ENCODE measurements around the gene CTLA4. TPM values are rescaled to one million over a fixed set of nuclear protein-coding genes. Genes with fewer than 3 reads are reported as not detected.
A peak's percentile ranks its signal among the peaks of the same experiment; 100 is the strongest.

The CTLA4 gene
- total and polyA plus RNA-seq, 2 of the 4 experiments (the other 2 are of a cell fraction) = not detected

GRCh38 chr2:203909261-203909967 is 41.8 kb downstream of the CTLA4 start:
- dilution Hi-C loops (cut with HindIII; ENCODE audit: low sequenced_read_pairs, unreplicated experiment) = no loop called here
- H3K4me2 ChIP-seq (ENCODE audit: low read depth, low read length) = peak overlapping the region; percentile 64
- H4K8ac ChIP-seq (ENCODE audit: low read depth in 2 of 2, low read length in 2 of 2) = no peak overlapping the region
- peak; percentile 80 for DNase-seq
- no peak overlapping the region for H2AK9ac ChIP-seq (replicated peaks; ENCODE audit: low read depth, low read length, poor library complexity)
- H3K9me3 ChIP-seq (ENCODE audit: control insufficient read depth, insufficient read depth, low read length) = no peaks in the 10 kb centered on the region
- no peaks in the 10 kb centered on the region for H3K79me1 ChIP-seq (ENCODE audit: low read depth in 1 of 2, low read length in 2 of 2)
- peaks cover 3% of the 10 kb centered on the region; the same call in 1 of the 2 replicates for H3K4me1 ChIP-seq (ENCODE audit: control insufficient read depth, insufficient read depth, low read length)
- H3K4ac ChIP-seq (ENCODE audit: low read depth, low read length) = no peak overlapping the region
- peak overlapping the region; percentile 46 for H2AFZ ChIP-seq (replicated peaks; ENCODE audit: low read length, poor library complexity)
- BruUV-seq (replicated peaks) = no TSS peak
- no peak overlapping the region for H2AK5ac ChIP-seq (ENCODE audit: low read depth, low read length)
- no peak overlapping the region for H3K56ac ChIP-seq (ENCODE audit: extremely low read depth, insufficient read depth, low read length)
- H2BK5ac ChIP-seq (ENCODE audit: low read depth, low read length, poor library complexity, severe bottlenecking) = peak overlapping the region; percentile 63
- H2BK20ac ChIP-seq (ENCODE audit: low read depth, low read length) = peak overlapping the region; percentile 15; the same call in 1 of the 2 replicates
- H3K9me1 ChIP-seq (ENCODE audit: insufficient read depth, low read length) = no peaks in the 10 kb centered on the region
- WGBS, 2 experiments (ENCODE audit: extremely low coverage in 2 of 2, insufficient read length in 1 of 2) = no CpG with 5 or more reads among the region's 8 CpGs
- H2BK120ac ChIP-seq (ENCODE audit: low read depth, low read length) = peak overlapping the region; percentile 23; the same call in 1 of the 2 replicates
- H2BK15ac ChIP-seq (ENCODE audit: low read depth, low read length) = no peak overlapping the region
- H4K5ac ChIP-seq (ENCODE audit: low read depth, low read length) = no peak overlapping the region
- ChIA-PET CTCF (interaction anchor here (0.5 to 1.2 kb wide), 7 partner anchors 8 to 485 kb away, joined by 3 to 7 read pairs (median 4); no protein-coding TSS in a partner anchor), POLR2A (ENCODE audit: unreplicated experiment) (interaction anchor here (0.7 kb wide), 1 partner anchor 1094 kb away, joined by 3 read pairs; no protein-coding TSS in a partner anchor)
- peak overlapping the region; percentile 57; the same call in 1 of the 2 replicates for H3K27ac ChIP-seq (ENCODE audit: insufficient read depth, low read length)
- TF ChIP-seq POLR2A (IDR thresholded peaks at IDR 0.05; ENCODE audit: low read depth, low read length) = no peak
- TF ChIP-seq RCOR1 (IDR thresholded peaks at IDR 0.05; ENCODE audit: insufficient replicate concordance, low read length) = no peak
- peak; percentile 77 for TF ChIP-seq SMC3 (IDR thresholded peaks at IDR 0.05; ENCODE audit: low read depth, low read length)
- TF ChIP-seq CTCF (conservative IDR thresholded peaks at IDR 0.05; ENCODE audit: low read depth, low read length) = peak; percentile 85
- TF ChIP-seq NFE2L2 (IDR thresholded peaks at IDR 0.05; ENCODE audit: low read depth, low read length) = 0 out of 2 replicates have a peak, but pooled peaks have one; percentile 11
- peak; percentile 85 for TF ChIP-seq RAD21 (IDR thresholded peaks at IDR 0.05; ENCODE audit: low read length)
- peak overlapping the region; percentile 52; the same call in 1 of the 2 replicates for H3K9ac ChIP-seq (ENCODE audit: low read depth, low read length)
- no peak overlapping the region for H4K91ac ChIP-seq (ENCODE audit: insufficient read depth, low read depth, low read length)
- H3K23ac ChIP-seq (ENCODE audit: low read depth, low read length) = 0 out of 2 replicates have a peak overlapping the region, but pooled peaks have one; percentile 20
- H3K36me3 ChIP-seq (ENCODE audit: control insufficient read depth, insufficient read depth, low read length) = no peaks in the 10 kb centered on the region
- no peak overlapping the region; the same call in 1 of the 2 replicates for H3K18ac ChIP-seq (ENCODE audit: low read depth, low read length)
- intact Hi-C loops (cut with micrococcal nuclease) = loop anchor here (1.0 to 5.0 kb wide), 5 partner anchors 92 to 1335 kb away; no protein-coding TSS in a partner anchor
- H3K14ac ChIP-seq (replicated peaks; ENCODE audit: low read depth, low read length) = no peak overlapping the region; the same call in 1 of the 2 replicates
- H4K20me1 ChIP-seq (ENCODE audit: insufficient read depth, low read length) = no peaks in the 10 kb centered on the region
- peak; percentile 94 for ATAC-seq (ENCODE audit: low read depth)
- peak overlapping the region; percentile 20; the same call in 1 of the 2 replicates for H3K4me3 ChIP-seq (ENCODE audit: insufficient read depth, low read depth, low read length)
- H3K27me3 ChIP-seq (ENCODE audit: control insufficient read depth, insufficient read depth, low read length) = no peaks in the 10 kb centered on the region; the same call in 1 of the 2 replicates
- in situ Hi-C loops (cut with MboI; ENCODE audit: low sequenced_read_pairs) = loop anchor here (25.0 kb wide), 1 partner anchor 1322 kb away; no protein-coding TSS in a partner anchor
